Endothelial cell of hepatic sinusoid (primary cell): Measurements from ENCODE around the gene TC2N.
"Not testable (repeated sequence)": the region's sequence is repeated elsewhere in the genome, so short reads cannot be mapped to it uniquely, and the experiment has no call there.

Source experiments
- in situ Hi-C: cut with HindIII; loops from 2 replicates; pipeline ENCODE4 v1.10.0; 2017; ENCODE audit warnings: low sequenced_read_pairs

The TC2N gene

GRCh38 chr14:91870890-91871289 lies 3.6 kb upstream of the TC2N start:
- in situ Hi-C loops: no loop called here

GRCh38 chr14:91870001-91870400 lies 2.7 kb upstream of the TC2N start:
- in situ Hi-C loops: no loop called here

DNA sequence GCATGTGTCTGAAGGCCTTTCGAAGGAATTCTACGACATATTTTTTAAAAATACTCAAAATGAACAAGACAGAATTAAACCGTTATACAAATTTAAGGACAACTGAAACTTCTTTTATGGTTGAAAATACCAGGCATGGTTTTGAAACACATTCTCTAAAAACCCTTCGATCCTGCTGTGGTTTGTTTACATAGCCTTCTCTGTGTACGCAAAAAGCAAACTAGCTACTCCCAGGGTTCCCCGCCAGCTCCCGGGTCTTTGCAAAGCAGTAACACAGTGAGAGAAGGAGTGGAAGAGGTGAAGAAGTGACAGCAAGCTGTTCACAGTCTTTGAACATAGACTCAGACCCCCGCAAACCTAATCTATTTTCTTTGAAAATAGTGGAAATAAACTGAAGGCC lies 2.2 kb upstream of the TC2N start:
- in situ Hi-C loops: no loop called here

DNA sequence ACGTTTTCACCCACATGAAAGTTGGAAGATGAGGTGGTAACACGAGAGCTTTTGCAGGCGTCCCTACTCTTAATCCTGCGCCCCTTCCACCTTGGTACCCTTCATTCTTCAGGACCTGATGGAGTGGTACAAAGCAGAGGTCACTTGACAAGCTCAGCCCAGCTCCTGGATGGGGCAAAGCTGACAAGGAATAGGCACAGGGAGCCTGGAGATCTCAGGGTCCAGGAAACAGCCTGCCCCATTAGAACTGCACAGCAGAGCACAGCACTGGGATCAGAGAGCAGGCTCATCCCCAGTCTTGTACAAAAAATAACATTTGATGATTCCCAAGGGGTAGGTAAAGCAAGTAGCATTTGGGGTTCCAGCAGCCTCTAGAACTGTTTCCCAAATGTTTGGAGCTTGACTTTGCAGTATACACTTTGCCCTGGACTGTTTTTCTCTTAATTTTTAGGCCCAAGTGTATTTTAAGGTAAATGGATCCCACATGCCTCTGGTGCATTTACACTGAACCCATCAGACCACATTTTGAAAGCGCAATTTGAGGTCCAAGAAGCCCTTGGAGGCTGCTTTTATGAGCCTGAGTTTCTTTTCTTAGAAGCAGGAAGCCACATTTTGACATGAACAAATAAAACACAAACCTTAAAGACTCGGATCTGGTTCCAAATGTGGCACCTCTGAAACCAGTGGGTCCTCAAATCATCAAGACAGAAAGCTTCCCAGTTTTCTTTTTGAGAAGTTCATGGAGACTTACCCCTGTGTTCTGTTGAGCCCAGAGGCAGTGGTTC lies 633 bp downstream of the TC2N start:
- in situ Hi-C loops: no loop called here

DNA sequence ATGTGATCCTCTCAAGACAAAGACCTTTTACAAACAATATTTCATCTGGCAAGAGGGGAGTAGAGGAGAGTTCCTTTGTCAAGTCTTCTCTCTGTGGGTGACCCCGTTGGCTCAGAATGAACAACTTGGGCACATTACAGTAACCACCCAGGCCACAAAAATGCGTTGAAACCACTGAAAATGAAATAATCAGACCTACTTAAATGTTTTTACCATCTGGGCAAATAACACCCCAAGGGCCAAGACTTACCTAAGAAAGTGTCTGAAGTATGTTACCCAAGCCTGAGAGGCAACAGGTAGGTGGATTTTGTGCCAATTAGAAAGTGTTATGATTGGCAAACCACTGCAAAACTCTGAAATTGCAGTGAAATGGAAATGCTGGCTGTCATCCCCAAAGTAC lies 1.3 kb downstream of the TC2N start:
- in situ Hi-C loops: no loop called here

GRCh38 chr14:91862417-91862816 lies 4.9 kb downstream of the TC2N start:
- in situ Hi-C loops: no loop called here

- in situ Hi-C loops: no loop called here
These were observed 6.2 kb downstream of the TC2N start for GRCh38 chr14:91861091-91861490.

DNA sequence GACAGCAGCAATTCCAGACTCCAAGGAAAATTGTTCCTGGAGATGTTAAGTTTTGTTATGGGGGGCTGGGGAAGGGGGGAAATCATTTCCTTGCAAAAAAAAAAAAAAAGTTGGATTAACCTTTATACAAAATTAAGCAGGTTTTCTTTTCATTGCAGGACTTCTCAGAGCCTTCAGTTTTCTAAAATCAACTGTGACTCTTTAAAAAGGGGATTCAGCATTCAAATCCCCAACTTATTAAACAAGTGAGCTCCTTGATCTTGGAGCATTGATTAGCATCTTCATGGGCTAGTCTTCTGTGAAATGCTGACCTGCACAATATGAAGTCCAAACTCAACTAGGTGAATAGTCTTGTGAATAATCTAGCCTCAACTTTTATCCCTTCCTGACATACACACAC lies 7.1 kb downstream of the TC2N start:
- in situ Hi-C loops: no loop called here

- in situ Hi-C loops: no loop called here
These were observed 8.6 kb downstream of the TC2N start for GRCh38 chr14:91858536-91859275.

- in situ Hi-C loops: no loop called here
These were observed 9.7 kb downstream of the TC2N start for GRCh38 chr14:91857614-91858013.

DNA sequence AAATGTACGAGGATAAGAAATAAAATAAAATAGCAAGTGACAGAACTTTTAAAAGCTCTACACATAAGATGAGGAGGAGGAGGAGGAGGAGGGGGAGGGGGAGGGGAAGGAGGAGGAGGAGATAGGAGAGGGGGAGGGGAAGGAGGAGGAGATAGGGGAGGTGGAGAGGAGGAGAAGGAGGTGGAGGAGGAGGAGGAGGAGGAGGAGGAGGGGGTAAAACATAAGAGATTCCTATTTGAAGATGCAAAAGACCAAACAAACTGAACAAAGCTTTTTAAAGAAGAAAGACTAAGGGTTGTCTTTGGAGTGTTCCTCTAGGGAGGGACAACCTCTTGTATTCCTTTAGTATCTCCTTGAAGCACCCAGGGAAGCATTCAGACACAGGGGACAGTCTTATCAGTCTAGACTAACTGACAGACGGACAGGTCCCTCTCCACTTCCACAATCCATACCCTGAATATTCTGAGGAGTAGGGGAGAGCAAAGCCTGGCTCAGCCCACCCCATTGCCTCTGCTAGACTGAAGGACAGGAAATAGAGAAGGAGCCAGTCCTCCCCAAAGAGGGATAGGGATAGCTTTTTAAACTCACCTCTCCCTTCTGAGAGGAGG lies 12.9 kb downstream of the TC2N start:
- in situ Hi-C loops: no loop called here

GRCh38 chr14:91851563-91851962 lies 15.8 kb downstream of the TC2N start:
- in situ Hi-C loops: no loop called here

DNA sequence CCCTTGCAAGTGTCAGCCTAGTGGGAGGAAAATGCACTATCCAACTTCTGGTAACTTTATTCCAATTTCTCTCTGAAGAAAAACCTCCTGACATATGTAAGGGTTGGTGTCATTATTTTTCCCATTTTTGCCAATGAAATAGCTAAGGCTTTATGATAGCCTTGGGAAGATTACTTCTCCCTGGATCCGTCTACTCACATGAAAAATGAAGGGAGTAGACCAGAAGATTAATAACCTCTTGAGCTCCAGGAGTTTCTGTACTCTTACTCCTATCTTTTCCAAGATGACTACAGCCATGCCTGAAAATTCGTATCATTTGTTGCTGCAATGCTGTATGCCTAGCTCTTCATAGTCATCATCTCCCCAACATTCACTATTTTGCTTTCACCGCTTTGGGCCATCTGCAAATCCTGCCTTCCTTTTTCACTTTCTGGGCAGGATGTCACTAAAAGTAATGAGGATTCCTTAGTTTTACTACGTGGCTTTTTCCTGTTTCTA lies 18.8 kb downstream of the TC2N start:
- in situ Hi-C loops: no loop called here

DNA sequence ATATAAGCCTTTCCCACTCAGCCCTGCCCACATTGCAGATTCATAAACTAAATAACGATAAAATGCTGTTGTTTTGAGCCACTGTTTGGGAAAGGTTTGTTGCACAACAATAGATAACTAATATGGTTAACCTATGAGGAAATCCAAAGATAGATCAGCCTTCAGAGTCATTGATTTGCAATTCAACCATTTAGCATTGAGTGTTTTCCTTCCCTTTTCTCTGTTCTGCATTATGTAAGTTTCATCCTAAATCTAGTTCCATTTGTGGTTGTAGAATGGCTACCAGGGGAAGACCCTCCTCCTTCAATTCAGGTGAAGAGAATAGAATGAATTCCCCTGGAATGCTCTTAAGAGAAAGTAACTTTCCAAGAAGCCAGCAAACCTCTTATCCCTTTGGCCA lies 19.6 kb downstream of the TC2N start:
- in situ Hi-C loops: no loop called here

GRCh38 chr14:91845652-91846051 lies 21.7 kb downstream of the TC2N start:
- in situ Hi-C loops: no loop called here

DNA sequence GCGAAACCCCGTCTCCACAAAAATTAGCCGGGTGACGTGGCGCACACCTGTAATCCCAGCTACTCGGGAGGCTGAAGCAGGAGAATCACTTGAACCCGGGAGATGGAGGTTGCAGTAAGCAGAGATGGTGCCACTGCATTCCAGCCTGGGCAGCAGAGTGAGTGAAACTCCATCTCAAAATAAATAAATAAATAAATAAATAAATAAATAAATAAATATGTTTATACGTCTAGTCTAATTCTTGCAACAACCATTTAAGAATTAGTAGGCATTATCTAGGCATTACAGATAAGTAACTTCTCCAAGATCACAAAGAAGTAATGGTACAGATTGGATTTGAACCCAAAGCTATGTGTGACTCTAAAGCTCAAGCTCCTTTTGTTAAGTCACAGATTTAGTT lies 22.3 kb downstream of the TC2N start:
- in situ Hi-C loops: not testable (repeated sequence)

DNA sequence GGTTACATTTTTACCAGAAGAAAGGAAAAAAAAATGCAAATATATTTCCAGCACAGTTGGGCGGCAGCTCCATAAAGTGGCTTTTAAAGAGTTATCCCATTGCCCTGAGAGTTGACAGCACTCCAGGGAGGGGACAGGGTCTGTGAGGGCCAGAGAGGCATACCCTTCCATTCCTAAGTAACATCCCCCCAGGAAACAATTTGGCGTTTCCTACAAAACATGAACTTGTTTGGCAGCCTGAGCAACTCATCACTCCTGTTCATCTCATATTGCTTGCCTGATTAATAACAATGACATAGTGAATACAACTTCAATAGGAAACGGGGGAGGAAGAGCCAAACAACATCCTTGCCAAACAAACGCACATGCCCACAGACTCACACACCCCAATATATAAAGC lies 23.3 kb downstream of the TC2N start:
- in situ Hi-C loops: no loop called here

GRCh38 chr14:91843437-91843836 lies 23.9 kb downstream of the TC2N start:
- in situ Hi-C loops: no loop called here

DNA sequence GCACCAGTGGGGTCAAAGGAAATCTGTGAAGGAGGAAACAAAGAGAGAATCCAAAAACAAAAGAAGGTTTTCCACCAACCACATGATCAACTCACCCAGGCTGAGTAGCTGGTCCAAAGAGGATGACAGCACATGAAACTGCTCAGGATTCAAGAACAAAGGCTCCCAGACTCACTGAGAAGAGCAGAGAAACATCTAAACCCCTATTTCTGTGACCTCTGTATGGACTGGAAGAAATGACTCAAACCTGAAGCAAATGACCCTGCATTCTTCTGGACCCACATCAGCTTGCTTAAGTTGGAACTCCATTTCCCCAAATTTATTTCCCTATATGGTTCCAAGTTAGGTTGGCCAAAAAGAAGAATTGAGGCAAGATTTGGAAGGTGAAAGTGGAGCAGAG lies 26.3 kb downstream of the TC2N start:
- in situ Hi-C loops: no loop called here

DNA sequence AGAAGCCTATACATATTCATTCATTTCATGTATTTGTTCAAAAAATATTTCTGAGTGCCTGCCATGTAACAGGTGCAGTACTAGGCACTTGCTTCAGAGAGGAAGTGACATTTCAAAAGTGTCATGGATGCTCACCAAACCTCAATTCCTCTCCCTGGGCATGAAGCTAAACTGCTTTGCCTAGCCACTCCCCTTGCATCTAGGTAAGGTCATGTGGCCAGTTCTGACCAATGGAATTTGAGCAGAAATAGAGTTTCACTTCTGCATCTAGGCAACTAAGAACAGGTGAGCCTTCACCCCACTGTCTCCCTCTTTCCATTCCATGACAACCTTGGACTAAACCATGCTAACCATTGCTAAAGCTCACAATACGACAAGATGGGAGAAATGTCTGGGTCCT lies 27.6 kb downstream of the TC2N start:
- in situ Hi-C loops: no loop called here

- in situ Hi-C loops: no loop called here
These were observed 30.3 kb downstream of the TC2N start for GRCh38 chr14:91837076-91837475.
